Measurements from ENCODE around the gene LUC7L3. TPM values are rescaled to one million over a fixed set of nuclear protein-coding genes. Genes with fewer than 3 reads are reported as not detected.

LUC7L3 gene
- total and polyA plus RNA-seq, 2 of the 13 experiments (the other 11 are each of a cell fraction or from before 2014, with no cell fraction given) = 108 to 120 TPM

DNA sequence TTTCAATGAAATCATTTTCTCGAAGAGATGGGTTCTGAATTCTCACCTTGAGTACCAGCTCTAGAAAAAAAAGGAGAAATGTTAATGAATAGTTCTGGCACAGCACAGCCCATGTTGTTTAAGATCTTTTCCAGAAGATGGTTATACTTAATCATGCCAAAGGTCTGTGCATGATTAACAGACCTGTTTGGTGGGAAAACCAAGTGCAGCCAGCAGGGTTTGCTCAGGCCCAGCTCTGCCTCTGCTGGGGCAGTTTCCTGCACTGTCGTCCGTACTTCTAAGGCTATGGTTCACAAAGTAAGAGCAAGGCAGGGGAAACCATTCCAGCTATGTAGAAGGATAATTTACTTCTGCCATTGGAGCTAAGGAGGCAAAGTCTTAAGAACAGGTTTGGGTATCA, 22.3 kb upstream of the LUC7L3 start:
- intact Hi-C loops (cut with micrococcal nuclease; ENCODE audit: unreplicated experiment) (no loop called here), in situ Hi-C loops (cut with HindIII; ENCODE audit: extremely low pct_ligation_motif_present, low pct_unique_long_range_greater_than_20kb) (loop anchor here (5.0 kb wide), 1 partner anchor 215 kb away; no protein-coding TSS in a partner anchor)
- peaks cover 20 to 41% of the 10 kb centered on the region in 2 experiments for H3K36me3 ChIP-seq (replicated peaks in 1 of 2; ENCODE audit: control insufficient read depth in 1 of 2, insufficient read depth in 2 of 2, low read length in 2 of 2)

DNA sequence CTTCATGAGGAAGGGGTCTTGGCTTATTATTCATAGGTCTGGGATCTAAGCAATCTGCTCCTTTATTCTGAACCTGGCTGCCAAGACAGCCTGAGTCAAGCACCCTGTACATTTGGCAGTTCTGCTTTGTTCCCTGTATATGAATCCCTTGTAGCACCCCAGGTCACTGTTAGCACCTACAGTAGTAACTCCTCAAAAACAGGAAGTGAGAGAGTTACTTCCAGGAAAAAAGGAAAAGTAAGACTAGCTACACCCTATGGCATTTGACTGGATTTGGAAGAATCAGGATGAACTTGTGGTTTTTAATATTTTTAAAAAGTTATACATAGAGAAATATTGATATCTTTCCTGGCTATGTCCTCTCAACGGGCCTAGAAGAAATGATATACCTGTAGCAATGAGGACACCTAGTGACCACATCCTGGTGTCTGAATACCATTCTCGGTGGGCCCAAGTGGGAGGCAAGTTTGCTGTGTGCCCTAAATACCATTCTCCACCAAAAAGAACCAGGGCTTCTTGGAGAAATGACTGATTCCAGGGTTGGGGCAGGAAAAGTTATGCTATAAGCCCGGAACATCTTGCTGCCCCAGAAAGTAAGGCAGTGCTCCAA, 21.6 kb upstream of the LUC7L3 start:
- 68% methylated on average over 3 of the region's 3 CpGs for WGBS (ENCODE audit: low lambda C conversion rate)
- TF ChIP-seq STAG1 (CRISPR knock-in tag; IDR thresholded peaks at IDR 0.05) = peak; percentile 77
- peak; percentile 39; the same call in 1 of the 2 replicates for TF ChIP-seq RAD21 (CRISPR knock-in tag; IDR thresholded peaks at IDR 0.05)
- TF ChIP-seq EP300 (IDR thresholded peaks at IDR 0.05; ENCODE audit: low read depth in 2 of 2, low read length in 2 of 2) = no peak
- TF ChIP-seq EP300 (CRISPR knock-in tag; IDR thresholded peaks at IDR 0.05; ENCODE audit: borderline replicate concordance) = no peak
- TF ChIP-seq ISL2 (CRISPR knock-in tag; IDR thresholded peaks at IDR 0.05) = no peak
- 0 out of 2 replicates have a peak, but pooled peaks have one; percentile 57 for TF ChIP-seq ZNF816 (CRISPR knock-in tag; IDR thresholded peaks at IDR 0.05; ENCODE audit: borderline replicate concordance)
- peak; percentile 72 for TF ChIP-seq ZNF24 (IDR thresholded peaks at IDR 0.05)
- 0 out of 2 replicates have a peak, but pooled peaks have one; percentile 24 for TF ChIP-seq PHF8 (CRISPR knock-in tag; IDR thresholded peaks at IDR 0.05)
- TF ChIP-seq ZNF792 (CRISPR knock-in tag; IDR thresholded peaks at IDR 0.05) = no peak
- TF ChIP-seq MIXL1 (CRISPR knock-in tag; IDR thresholded peaks at IDR 0.05) = no peak
- TF ChIP-seq YEATS2 (CRISPR knock-in tag; IDR thresholded peaks at IDR 0.05; ENCODE audit: borderline replicate concordance) = no peak
- 0 out of 2 replicates have a peak, but pooled peaks have one; percentile 40 for TF ChIP-seq ZBTB20 (CRISPR knock-in tag; IDR thresholded peaks at IDR 0.05; ENCODE audit: borderline replicate concordance, low read depth)
- no peak for TF ChIP-seq ZNF317 (CRISPR knock-in tag; IDR thresholded peaks at IDR 0.05)
- no peak for TF ChIP-seq ZBTB25 (CRISPR knock-in tag; IDR thresholded peaks at IDR 0.05)

More for the DNA sequence above, 22.3 kb upstream of the LUC7L3 start:
- no peak overlapping the region for H2AFZ ChIP-seq (ENCODE audit: low read length)
- H3K4me2 ChIP-seq (ENCODE audit: low read depth, low read length) = no peak overlapping the region
- WGBS (ENCODE audit: low lambda C conversion rate) = 100% methylated on average over 3 of the region's 3 CpGs
- H3K4me3 ChIP-seq (replicated peaks in 1 of 3; ENCODE audit: insufficient read depth in 1 of 3, low read depth in 2 of 3, low read length in 3 of 3) = no peak overlapping the region
- DNase-seq (ENCODE audit: low spot score) = no peak
- TF ChIP-seq IKZF4 (CRISPR knock-in tag; IDR thresholded peaks at IDR 0.05; ENCODE audit: borderline replicate concordance, low read depth, not compliant biosample characterization) (no peak), NR1H2 (CRISPR knock-in tag; IDR thresholded peaks at IDR 0.05; ENCODE audit: borderline replicate concordance, low read depth) (no peak), MTF2 (CRISPR knock-in tag; IDR thresholded peaks at IDR 0.05; ENCODE audit: borderline replicate concordance) (no peak), ZNF530 (CRISPR knock-in tag; IDR thresholded peaks at IDR 0.05; ENCODE audit: low read depth) (no peak), FOXA3 (CRISPR knock-in tag; IDR thresholded peaks at IDR 0.05) (no peak)
- no peaks in the 10 kb centered on the region for H3K27me3 ChIP-seq (ENCODE audit: control insufficient read depth in 1 of 2, insufficient read depth in 2 of 2, low read length in 2 of 2)
- no peaks in the 10 kb centered on the region for H3K9me3 ChIP-seq (ENCODE audit: low read length)
- H3K79me2 ChIP-seq (ENCODE audit: insufficient read depth, low read length) = peaks cover 11% of the 10 kb centered on the region
- no peak overlapping the region for H3K27ac ChIP-seq (ENCODE audit: extremely low read length, insufficient read depth, low read length)
- H3K4me1 ChIP-seq (ENCODE audit: insufficient read depth, low read length) = peaks cover 38% of the 10 kb centered on the region
- ChIA-PET CTCF (ENCODE audit: low intra/inter-chr PET ratio, low total read pairs) (interaction anchor here (1.5 to 6.0 kb wide), 3 partner anchors 67 to 150 kb away, joined by 5 to 67 read pairs (median 5); no protein-coding TSS in a partner anchor), POLR2A (interaction anchor here (1.1 to 21.3 kb wide), 4 partner anchors 9 to 154 kb away, joined by 4 to 839 read pairs (median 177); partner anchors contain the start of genes ABCC3 and ANKRD40)
- H4K20me1 ChIP-seq (ENCODE audit: insufficient read depth, low read length) = no peaks in the 10 kb centered on the region
- FAIRE-seq = no peak
- H3K9ac ChIP-seq (ENCODE audit: insufficient read depth, low read depth, low read length) = no peak overlapping the region
- no peak for ATAC-seq
- BruUV-seq (replicated peaks) = no TSS peak

More for the DNA sequence above, 21.6 kb upstream of the LUC7L3 start:
- DNase-seq (ENCODE audit: low spot score) (no peak), FAIRE-seq (no peak), ATAC-seq (no peak)
- Histone ChIP-seq H3K79me2 (ENCODE audit: insufficient read depth, low read length) (peaks cover 17% of the 10 kb centered on the region), H3K4me1 (ENCODE audit: insufficient read depth, low read length) (peaks cover 34% of the 10 kb centered on the region), H4K20me1 (ENCODE audit: insufficient read depth, low read length) (no peaks in the 10 kb centered on the region), H3K36me3 (replicated peaks in 1 of 2; ENCODE audit: control insufficient read depth in 1 of 2, insufficient read depth in 2 of 2, low read length in 2 of 2) (peaks cover 20 to 41% of the 10 kb centered on the region in 2 experiments), H3K27ac (ENCODE audit: extremely low read length, insufficient read depth, low read length) (no peak overlapping the region), H3K9me3 (ENCODE audit: low read length) (no peaks in the 10 kb centered on the region), H3K9ac (ENCODE audit: insufficient read depth, low read depth, low read length) (no peak overlapping the region), H3K27me3 (ENCODE audit: control insufficient read depth in 1 of 2, insufficient read depth in 2 of 2, low read length in 2 of 2) (no peaks in the 10 kb centered on the region), H3K4me3 (replicated peaks in 1 of 3; ENCODE audit: insufficient read depth in 1 of 3, low read depth in 2 of 3, low read length in 3 of 3) (no peak overlapping the region), H3K4me2 (ENCODE audit: low read depth, low read length) (no peak overlapping the region), H2AFZ (ENCODE audit: low read length) (no peak overlapping the region)
- intact Hi-C loops (cut with micrococcal nuclease; ENCODE audit: unreplicated experiment) = no loop called here
- no TSS peak for BruUV-seq (replicated peaks)
- ChIA-PET POLR2A (interaction anchor here (1.1 to 21.3 kb wide), 3 partner anchors 13 to 155 kb away, joined by 4 to 839 read pairs (median 257); partner anchors contain the start of gene ABCC3), CTCF (ENCODE audit: low intra/inter-chr PET ratio, low total read pairs) (interaction anchor here (1.4 to 6.0 kb wide), 4 partner anchors 67 to 151 kb away, joined by 4 to 67 read pairs (median 5); no protein-coding TSS in a partner anchor)
- in situ Hi-C loops (cut with HindIII; ENCODE audit: extremely low pct_ligation_motif_present, low pct_unique_long_range_greater_than_20kb) = loop anchor here (5.0 kb wide), 1 partner anchor 215 kb away; no protein-coding TSS in a partner anchor
